ENCODE results near the gene SEPTIN6.
A peak's percentile ranks its signal among the peaks of the same experiment; 100 is the strongest.

Gene SEPTIN6

DNA sequence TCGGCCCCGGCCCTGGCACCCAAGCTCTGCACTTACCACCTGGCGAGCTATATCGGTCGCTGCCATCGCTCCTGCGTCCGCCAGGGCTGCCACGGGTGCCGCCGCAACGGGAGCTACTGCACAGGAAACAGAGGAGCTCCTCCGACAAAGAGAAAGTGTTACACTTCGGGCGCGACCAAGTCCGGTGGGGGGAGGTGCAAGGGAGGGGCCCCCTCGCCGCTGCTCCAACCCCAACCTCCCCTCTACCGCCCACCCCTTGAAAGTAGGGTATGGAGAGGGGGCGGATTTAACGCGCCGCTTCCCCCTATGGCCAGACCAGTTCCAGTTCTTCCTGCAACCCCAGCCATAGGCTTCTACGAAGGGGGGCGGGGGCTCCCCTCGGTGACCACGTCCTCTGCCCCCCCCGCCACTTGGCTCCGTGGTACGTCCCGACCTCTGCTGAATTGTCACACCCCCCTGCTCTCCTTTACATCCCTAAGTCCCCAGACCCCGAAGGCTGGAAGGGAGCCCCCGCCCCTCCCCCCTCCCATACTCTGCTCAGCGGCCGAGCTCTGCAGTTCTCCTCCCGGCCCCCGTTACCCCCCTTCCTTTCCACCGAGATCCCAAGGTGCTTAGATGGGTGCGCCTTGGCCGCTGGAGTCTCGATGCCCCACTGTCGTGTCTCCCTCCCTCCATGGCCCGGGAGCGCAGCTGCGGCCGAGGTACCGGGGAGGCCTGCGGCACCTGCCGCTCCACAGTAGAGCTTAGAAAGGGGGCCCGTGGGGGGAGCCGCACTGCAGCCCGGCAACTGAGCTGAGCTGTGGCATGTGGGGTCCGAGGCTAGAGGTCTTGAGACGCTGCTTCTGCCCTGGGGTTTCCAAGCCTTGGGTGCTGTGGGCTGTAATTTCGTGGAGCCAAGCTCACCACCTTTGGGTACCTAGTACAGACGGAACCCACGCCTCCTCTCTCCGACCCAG lies at the start of gene SEPTIN6:
Gene SEPTIN6, minus strand, starts transcription at position 129 of the 956 bp plus-strand sequence. Its CDS starts 63 bp downstream, at position 66.
- DNase-seq, result peak; percentile 93

- no peak for DNase-seq
Observed at GRCh38 chrX:119738742-119739141, 45.8 kb upstream of the SEPTIN6 start.

- no peak for DNase-seq
Observed at GRCh38 chrX:119736206-119736764, 43.3 kb upstream of the SEPTIN6 start.

DNA sequence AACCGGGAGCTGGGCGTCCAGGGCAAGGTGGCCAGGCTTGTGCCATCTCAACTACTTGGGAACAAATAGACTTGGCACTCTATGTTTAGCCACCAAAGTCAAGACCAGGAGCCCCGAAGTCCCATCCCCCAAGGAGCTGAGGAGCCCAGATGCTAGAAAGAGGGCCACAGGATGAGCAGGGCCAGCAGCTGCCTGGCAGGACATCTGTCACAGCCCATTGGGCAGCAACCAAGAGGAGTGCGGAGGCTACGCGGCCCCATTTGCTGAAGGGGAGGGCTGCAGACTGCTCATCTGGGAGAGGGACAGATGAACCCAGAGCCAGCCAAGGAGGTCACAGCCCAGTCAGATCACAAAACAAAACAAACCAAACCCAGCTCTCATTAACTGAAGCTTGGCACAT lies 42.5 kb upstream of the SEPTIN6 start:
- DNase-seq, result no peak

- DNase-seq, result no peak
Observed at GRCh38 chrX:119734897-119735339, 42.0 kb upstream of the SEPTIN6 start.

- peak; percentile 83 for DNase-seq
Observed at GRCh38 chrX:119729408-119730201, 36.6 kb upstream of the SEPTIN6 start.

GRCh38 chrX:119728487-119728886 lies 35.5 kb upstream of the SEPTIN6 start:
- no peak for DNase-seq

DNA sequence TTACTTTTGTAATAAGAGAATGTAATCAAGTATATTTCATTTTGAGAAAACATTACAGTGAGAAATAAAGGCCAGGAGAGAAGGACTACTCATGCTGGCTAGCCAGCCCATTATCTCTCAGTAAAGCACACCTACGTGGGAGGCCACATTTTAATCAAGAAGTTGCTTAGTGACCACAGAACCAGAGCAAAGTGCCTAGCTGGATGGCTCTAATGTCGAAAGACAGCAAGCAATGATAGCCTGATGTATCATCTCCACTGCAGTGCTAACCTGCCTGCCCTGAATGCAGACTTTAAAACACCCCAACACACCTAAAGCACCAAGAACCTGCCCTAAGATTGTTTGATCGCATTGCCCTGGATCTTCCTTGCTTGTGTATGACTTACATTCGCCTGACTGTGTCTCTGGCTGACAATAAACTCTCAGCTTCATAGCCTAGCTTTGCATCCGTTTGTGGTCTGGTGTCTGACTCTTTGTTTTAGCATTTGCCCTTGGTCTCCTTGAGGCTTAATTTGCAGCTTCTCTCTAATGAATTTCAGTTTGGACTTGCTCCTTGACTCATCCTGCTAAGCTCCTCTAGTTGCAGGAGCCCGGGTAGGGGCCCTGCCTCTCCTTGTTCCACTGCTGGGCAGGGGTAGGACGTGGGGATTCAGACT lies 34.1 kb upstream of the SEPTIN6 start:
- no peak for DNase-seq

DNA sequence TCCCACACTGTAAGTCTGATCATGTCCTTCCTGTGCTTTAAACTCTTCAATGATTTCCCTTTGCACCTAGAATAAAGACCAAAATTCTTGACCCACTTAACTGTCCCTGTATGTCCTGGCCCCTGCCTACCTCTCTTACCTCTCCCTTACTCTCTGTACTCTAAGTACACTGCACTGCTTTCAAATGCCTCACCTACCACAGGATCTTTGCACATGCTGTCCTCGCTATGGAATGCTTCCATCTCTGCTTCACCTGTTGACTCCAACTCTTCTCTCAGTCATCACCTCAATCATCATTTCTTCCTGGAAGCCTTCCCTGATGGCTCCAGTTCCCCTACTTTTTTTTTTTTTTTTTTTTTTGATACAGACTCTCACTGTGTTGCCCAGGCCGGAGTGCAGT lies 29.0 kb upstream of the SEPTIN6 start:
- DNase-seq, result no peak

- no peak for DNase-seq
Observed at GRCh38 chrX:119721487-119721886, 28.5 kb upstream of the SEPTIN6 start.

DNA sequence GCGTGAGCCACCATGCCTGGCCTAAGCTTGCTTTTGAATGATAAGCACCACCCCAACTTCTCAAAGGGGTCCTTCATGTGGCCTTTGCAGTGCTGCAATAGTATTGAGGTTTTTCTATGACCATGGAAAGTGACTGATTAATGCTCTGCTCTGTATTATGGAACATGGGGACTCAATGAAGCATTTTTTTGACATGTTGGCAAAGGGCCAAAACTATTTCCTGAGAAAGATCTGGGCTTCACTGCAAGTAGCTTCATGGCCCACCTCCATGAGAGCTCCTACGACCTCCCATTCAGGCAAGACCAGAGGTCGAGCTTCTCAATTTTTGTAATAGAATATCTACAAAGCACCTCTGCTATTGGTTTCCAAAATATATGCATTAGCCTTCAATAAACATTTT lies 16.7 kb upstream of the SEPTIN6 start:
- no peak for DNase-seq

DNA sequence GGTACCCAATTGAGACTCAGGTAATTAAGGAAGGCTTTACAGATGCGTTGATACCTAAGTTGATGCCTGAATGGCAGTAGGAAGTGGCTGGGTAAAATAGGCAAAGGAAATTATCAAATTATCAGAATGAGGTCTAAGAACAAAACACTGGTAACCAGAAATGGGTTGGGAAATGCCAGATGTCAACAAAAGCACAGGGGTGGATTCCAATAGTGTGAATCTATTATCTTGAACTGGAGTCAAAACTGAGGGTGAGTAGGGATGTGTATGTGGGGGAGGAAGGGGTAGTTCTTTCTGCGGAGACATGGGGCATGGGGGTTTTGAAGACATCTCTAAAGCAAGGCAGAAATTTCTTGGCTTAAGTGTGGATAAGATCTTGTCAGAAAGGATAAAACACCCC lies 16.0 kb upstream of the SEPTIN6 start:
- DNase-seq, result no peak

DNA sequence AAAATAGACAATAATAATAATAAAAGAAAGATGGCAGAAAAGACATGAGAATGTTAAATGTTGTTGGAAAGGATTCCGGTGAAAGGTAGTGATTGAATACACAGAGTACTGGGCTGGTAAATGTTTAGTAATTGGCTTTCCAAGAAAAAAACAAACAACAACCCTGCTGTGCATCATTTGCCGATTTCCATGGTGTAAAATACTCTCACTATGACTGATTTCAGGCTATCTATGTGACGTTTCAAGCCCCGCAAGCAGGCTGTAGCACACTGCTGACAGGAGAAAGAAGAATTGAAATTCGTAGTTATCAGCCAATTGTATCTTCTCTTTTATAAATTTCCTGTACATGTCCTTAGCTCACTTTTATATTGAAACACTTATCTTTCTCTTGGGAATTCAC lies 13.6 kb upstream of the SEPTIN6 start:
- no peak for DNase-seq

DNA sequence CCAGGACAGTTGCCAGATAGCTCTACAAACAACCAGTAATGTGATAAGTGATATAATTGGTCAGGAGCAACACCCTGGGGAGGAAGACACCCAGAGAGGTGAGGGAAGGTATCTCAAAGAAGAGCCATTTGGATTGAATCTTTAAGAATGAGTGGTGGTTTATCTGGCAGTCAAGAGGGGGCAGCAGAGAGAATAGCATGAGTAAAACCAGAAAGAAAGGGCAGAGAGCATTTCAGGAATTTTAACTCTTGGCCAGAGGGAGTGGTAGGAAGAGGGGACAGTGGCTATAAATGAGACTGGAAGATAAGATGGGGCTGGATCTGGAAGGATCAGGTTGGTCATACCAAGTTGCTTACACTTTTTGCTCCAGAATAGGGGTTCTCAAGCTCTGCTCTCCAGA lies 5.9 kb upstream of the SEPTIN6 start:
- no peak for DNase-seq

- no peak for DNase-seq
Observed at GRCh38 chrX:119696251-119696890, 3.4 kb upstream of the SEPTIN6 start.

DNA sequence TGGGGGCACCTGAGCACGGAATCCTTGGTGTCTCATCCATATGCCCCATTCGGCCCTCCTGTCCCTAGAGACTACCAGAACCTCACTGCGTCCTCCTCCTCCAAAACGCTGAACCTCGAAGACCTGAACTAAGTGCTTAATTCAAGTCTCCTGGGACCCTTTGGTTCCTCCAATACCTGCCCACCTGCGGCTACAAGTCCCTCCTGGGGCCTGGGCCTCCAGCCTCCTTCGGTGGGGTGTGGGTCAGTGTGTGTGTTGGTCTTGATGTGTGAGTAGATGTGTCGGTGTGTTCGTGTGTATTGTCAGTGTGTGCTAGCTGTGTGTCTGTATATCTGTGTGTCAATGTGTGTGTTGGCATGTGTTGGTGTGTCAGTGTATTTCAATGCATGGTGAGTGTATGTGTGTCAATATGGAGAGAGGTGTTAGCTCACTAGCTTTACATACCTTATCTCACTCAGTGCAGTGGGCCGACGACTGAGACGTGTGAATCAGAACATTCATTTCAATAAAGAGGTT lies 2.6 kb upstream of the SEPTIN6 start:
- no peak for DNase-seq

GRCh38 chrX:119694601-119695534 lies 1.9 kb upstream of the SEPTIN6 start:
- no peak for DNase-seq

DNA sequence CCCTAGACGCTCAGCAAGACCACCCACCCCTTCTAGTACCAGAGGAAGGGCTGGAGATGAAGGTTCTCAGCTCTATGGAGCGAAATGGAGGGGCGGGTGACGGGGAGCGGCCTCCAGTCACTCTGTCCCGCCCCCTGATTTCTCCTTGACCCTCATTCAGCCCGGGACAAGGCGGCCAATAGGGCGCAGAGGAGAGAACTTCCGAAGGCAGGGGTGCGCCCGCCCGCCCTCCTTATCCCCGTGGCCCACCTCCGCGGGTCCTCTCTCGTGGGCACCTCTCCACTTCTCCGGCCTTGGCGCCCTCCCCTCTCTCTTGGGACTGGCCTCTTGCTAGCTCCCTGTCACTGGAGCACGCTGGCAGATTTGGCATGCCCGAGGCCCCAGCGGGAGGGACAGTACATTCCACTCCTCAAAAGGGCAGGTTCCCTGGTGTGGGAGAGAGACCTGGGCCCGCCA lies 1.1 kb upstream of the SEPTIN6 start:
- DNase-seq, result no peak

DNA sequence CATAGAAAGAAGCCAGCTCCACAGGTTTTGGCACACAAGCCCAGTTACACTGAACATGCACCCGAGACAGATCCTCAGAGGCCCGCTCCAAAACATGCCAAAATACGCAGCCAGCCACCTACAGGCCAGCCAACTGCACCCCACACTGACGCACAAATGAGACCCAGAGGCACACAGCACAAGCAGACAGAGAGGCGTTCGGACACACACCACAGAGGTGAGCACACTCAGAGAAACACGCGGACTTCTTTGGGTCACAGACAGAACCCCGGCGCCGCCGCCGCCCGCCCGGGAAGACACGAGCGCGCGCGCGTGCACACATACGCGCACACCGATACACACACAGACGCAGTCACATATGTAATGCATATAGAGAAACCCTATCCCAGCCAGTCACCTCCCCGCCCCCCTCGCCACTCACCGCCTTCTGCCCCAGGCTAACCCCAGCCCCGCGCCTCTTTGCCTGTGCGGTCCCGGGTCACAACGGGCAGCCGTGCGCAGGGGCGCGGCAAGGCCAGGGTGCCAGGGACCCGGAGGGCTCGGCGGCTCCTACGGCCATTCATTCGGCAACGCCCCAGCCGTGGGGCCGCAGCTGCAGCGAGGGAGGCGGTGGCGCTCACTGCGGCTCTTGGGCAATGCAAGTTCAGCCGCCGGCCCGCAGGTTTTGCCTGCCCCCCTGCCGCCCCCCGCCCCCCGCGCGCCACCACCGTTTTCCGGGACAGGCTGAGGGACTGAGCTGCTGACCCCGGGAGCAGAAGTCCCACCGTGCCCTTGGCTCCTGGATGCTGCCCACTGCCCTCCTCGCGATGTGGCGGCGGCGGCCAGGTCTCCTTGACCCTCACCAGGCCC lies 553 bp downstream of the SEPTIN6 start:
- peak; percentile 86 for DNase-seq

Data from activated effector memory CD4-positive, alpha-beta T cell treated with anti-CD3 and anti-CD28 coated beads, Interleukin-2, amount 50 U/mL, for 16 hours (primary cell).